Neuronal stem cell (in vitro differentiated cells): ENCODE data around the gene HELLS.
A peak's percentile ranks its signal among the peaks of the same experiment; 100 is the strongest.

Experiments used
- DNase-seq: peaks from one replicate; pipeline ENCODE4 v3.0.0-alpha.2; 2013; ENCODE audit warnings: low spot score
- H2AFZ ChIP-seq: one replicate; pipeline ENCODE4 v1.6.1; 2013; ENCODE audit warnings: mild to moderate bottlenecking, low read length, inconsistent platforms
- H2AK5ac ChIP-seq: 2 replicates; pipeline ENCODE4 v1.6.1; 2013; ENCODE audit warnings: low read depth, mild to moderate bottlenecking, inconsistent platforms, low read length, moderate library complexity, mixed read lengths
- H2BK120ac ChIP-seq: 2 replicates; pipeline ENCODE4 v1.6.1; 2013; ENCODE audit warnings: low read depth, mild to moderate bottlenecking, inconsistent platforms, low read length, moderate library complexity, mixed read lengths
- H2BK12ac ChIP-seq: one replicate; pipeline ENCODE4 v1.6.1; 2013; ENCODE audit warnings: low read length, inconsistent platforms
- H2BK15ac ChIP-seq: 2 replicates; pipeline ENCODE4 v1.6.1; 2013; ENCODE audit warnings: mild to moderate bottlenecking, low read length, inconsistent platforms, mixed read lengths
- H2BK5ac ChIP-seq: one replicate; pipeline ENCODE4 v1.6.1; 2013; ENCODE audit warnings: inconsistent platforms, mild to moderate bottlenecking, low read length, moderate library complexity
- H3K14ac ChIP-seq: one replicate; pipeline ENCODE4 v1.6.1; 2013; ENCODE audit warnings: low read length, inconsistent platforms
- H3K18ac ChIP-seq: 2 replicates; pipeline ENCODE4 v1.6.1; 2013; ENCODE audit warnings: low read length, inconsistent platforms
- H3K23ac ChIP-seq: 2 replicates; pipeline ENCODE4 v1.6.1; 2013; ENCODE audit warnings: low read depth, mild to moderate bottlenecking, mixed read lengths, low read length, inconsistent platforms; ENCODE audit not compliant: poor library complexity
- H3K27ac ChIP-seq: replicated peaks from 3 replicates; pipeline ENCODE4 v1.5.1; 2013; ENCODE audit warnings: low read length, inconsistent platforms
- H3K27me3 ChIP-seq, 3 experiments: 2 replicates each; pipeline ENCODE4 v1.6.1; 2013; ENCODE audit warnings: low read length in 3 of 3, mild to moderate bottlenecking in 2 of 3, inconsistent platforms in 1 of 3, low read depth in 1 of 3, mixed read lengths in 1 of 3, moderate library complexity in 1 of 3; ENCODE audit not compliant: control insufficient read depth in 3 of 3, insufficient read depth in 3 of 3
- H3K36me3 ChIP-seq, 2 donors: replicated peaks in 1 of 2; 2 replicates each; pipeline ENCODE4 v1.6.1; 2013; ENCODE audit warnings: low read length in 2 of 2; ENCODE audit not compliant: control insufficient read depth in 2 of 2, insufficient read depth in 2 of 2
- H3K4ac ChIP-seq: 2 replicates; pipeline ENCODE4 v1.6.1; 2013; ENCODE audit warnings: inconsistent platforms, mild to moderate bottlenecking, low read length, moderate library complexity
- H3K4me1 ChIP-seq, 2 donors: 1 replicate in 1 of 2; 2 replicates in 1 of 2; pipeline ENCODE4 v1.6.1; 2013; ENCODE audit warnings: low read length in 2 of 2, low read depth in 1 of 2; ENCODE audit not compliant: control insufficient read depth in 2 of 2, insufficient read depth in 1 of 2
- H3K4me2 ChIP-seq: one replicate; pipeline ENCODE4 v1.6.1; 2013; ENCODE audit warnings: mild to moderate bottlenecking, low read length, inconsistent platforms; ENCODE audit not compliant: insufficient read depth, poor library complexity, severe bottlenecking
- H3K4me3 ChIP-seq, 2 donors: 2 replicates each; pipeline ENCODE4 v1.5.1; 2013; ENCODE audit warnings: low read length in 2 of 2, mild to moderate bottlenecking in 2 of 2, inconsistent platforms in 1 of 2, moderate library complexity in 1 of 2
- H3K79me1 ChIP-seq: one replicate; pipeline ENCODE4 v1.6.1; 2013; ENCODE audit warnings: low read depth, mild to moderate bottlenecking, inconsistent platforms, low read length, moderate library complexity
- H3K9ac ChIP-seq: one replicate; pipeline ENCODE4 v1.6.1; 2013; ENCODE audit warnings: mild to moderate bottlenecking, low read depth, low read length, inconsistent platforms; ENCODE audit not compliant: poor library complexity
- H3K9me3 ChIP-seq, 2 donors: replicated peaks in 1 of 2; 2 replicates each; pipeline versions ENCODE3 to v1.6.1; 2013; ENCODE audit warnings: low read length in 2 of 2, mild to moderate bottlenecking in 2 of 2, inconsistent platforms in 1 of 2, low read depth in 1 of 2, mixed read lengths in 1 of 2, moderate library complexity in 1 of 2; ENCODE audit not compliant: control insufficient read depth in 2 of 2, insufficient read depth in 1 of 2
- H4K8ac ChIP-seq: one replicate; pipeline ENCODE4 v1.6.1; 2013; ENCODE audit warnings: low read depth, mild to moderate bottlenecking, inconsistent platforms, low read length, moderate library complexity
- H4K91ac ChIP-seq: one replicate; pipeline ENCODE4 v1.6.1; 2013; ENCODE audit warnings: low read length, low read depth, mild to moderate bottlenecking, inconsistent platforms; ENCODE audit not compliant: poor library complexity
- WGBS, 2 donors: extraction: QIAGEN DNeasy Blood & Tissue Kit; methylation state at CpG; one replicate each; pipeline ENCODE4 v1.1.7; 2013; ENCODE audit warnings: missing lambda C conversion rate in 2 of 2, mixed read lengths in 1 of 2; ENCODE audit not compliant: insufficient read length in 2 of 2, insufficient replicate concordance in 1 of 2; ENCODE audit errors: extremely low coverage in 2 of 2; 5-methylcytosine and 5-hydroxymethylcytosine counted together

The HELLS gene

GRCh38 chr10:94639902-94640301, 94.3 kb downstream of the HELLS start:
- no CpG with 5 or more reads among the region's 8 CpGs for WGBS, 2 donors

GRCh38 chr10:94640562-94640961, 95.0 kb downstream of the HELLS start:
- H3K18ac ChIP-seq: no peak overlapping the region
- H3K27me3 ChIP-seq: peaks cover 0 to 2% (median 0%) of the 10 kb centered on the region in 3 experiments
- H3K4ac ChIP-seq: no peak overlapping the region
- H3K9me3 ChIP-seq: peaks cover 0 to 1% of the 10 kb centered on the region in 2 donors
- H3K4me3 ChIP-seq: no peak overlapping the region
- no peak overlapping the region for H3K23ac ChIP-seq
- no peak overlapping the region for H2AK5ac ChIP-seq
- H2BK120ac ChIP-seq: no peak overlapping the region
- H4K91ac ChIP-seq: no peak overlapping the region
- no peak for DNase-seq
- no peak overlapping the region for H2BK12ac ChIP-seq
- no peak overlapping the region for H3K27ac ChIP-seq
- H3K9ac ChIP-seq: no peak overlapping the region
- no peak overlapping the region for H2BK5ac ChIP-seq
- no peak overlapping the region for H3K14ac ChIP-seq
- H3K36me3 ChIP-seq: no peaks in the 10 kb centered on the region
- no peak overlapping the region for H3K4me2 ChIP-seq
- no peak overlapping the region for H2AFZ ChIP-seq
- H3K4me1 ChIP-seq: no peaks in the 10 kb centered on the region
- peak overlapping the region; percentile 48 for H4K8ac ChIP-seq
- H3K79me1 ChIP-seq: no peaks in the 10 kb centered on the region
- no CpG with 5 or more reads among the region's 3 CpGs for WGBS, 2 donors
- no peak overlapping the region for H2BK15ac ChIP-seq

More at GRCh38 chr10:94639902-94640301, 94.3 kb downstream of the HELLS start:
- Histone ChIP-seq H3K18ac (no peak overlapping the region), H3K23ac (no peak overlapping the region), H2AK5ac (no peak overlapping the region), H2BK12ac (no peak overlapping the region), H4K91ac (no peak overlapping the region), H3K79me1 (no peaks in the 10 kb centered on the region), H2BK120ac (no peak overlapping the region), H3K9ac (no peak overlapping the region), H3K4me1 (no peaks in the 10 kb centered on the region), H3K4me3 (no peak overlapping the region), H4K8ac (no peak overlapping the region), H2BK5ac (no peak overlapping the region), H3K27me3 (peaks cover 0 to 2% (median 0%) of the 10 kb centered on the region in 3 experiments), H3K9me3 (peaks cover 0 to 1% of the 10 kb centered on the region in 2 donors), H3K14ac (peak overlapping the region; percentile 71), H3K4me2 (no peak overlapping the region), H3K36me3 (no peaks in the 10 kb centered on the region), H2BK15ac (no peak overlapping the region), H3K27ac (no peak overlapping the region), H3K4ac (no peak overlapping the region), H2AFZ (no peak overlapping the region)
- DNase-seq: no peak

GRCh38 chr10:94641480-94641879, 95.9 kb downstream of the HELLS start:
- no peak for DNase-seq
- H3K18ac ChIP-seq: no peak overlapping the region
- WGBS, 2 donors: no CpG with 5 or more reads among the region's 4 CpGs

GRCh38 chr10:94644352-94644751, 98.8 kb downstream of the HELLS start:
- H4K8ac ChIP-seq: no peak overlapping the region
- no peak overlapping the region for H2BK12ac ChIP-seq
- peaks cover 0 to 1% of the 10 kb centered on the region in 2 donors for H3K9me3 ChIP-seq
- H2BK5ac ChIP-seq: no peak overlapping the region
- H2BK15ac ChIP-seq: no peak overlapping the region
- H3K36me3 ChIP-seq: no peaks in the 10 kb centered on the region
- H3K14ac ChIP-seq: no peak overlapping the region
- no peak overlapping the region for H3K23ac ChIP-seq
- WGBS, 2 donors: no CpG with 5 or more reads among the region's 1 CpG
- no peaks in the 10 kb centered on the region for H3K4me1 ChIP-seq
- no peak for DNase-seq
- H2AK5ac ChIP-seq: no peak overlapping the region
- no peak overlapping the region for H3K9ac ChIP-seq
- peaks cover 0 to 2% (median 0%) of the 10 kb centered on the region in 3 experiments for H3K27me3 ChIP-seq
- no peak overlapping the region for H3K4me3 ChIP-seq
- H4K91ac ChIP-seq: no peak overlapping the region
- H2BK120ac ChIP-seq: no peak overlapping the region
- H3K79me1 ChIP-seq: no peaks in the 10 kb centered on the region
- no peak overlapping the region for H3K4ac ChIP-seq
- no peak overlapping the region for H2AFZ ChIP-seq
- H3K18ac ChIP-seq: no peak overlapping the region
- no peak overlapping the region for H3K27ac ChIP-seq
- no peak overlapping the region for H3K4me2 ChIP-seq

More at GRCh38 chr10:94641480-94641879, 95.9 kb downstream of the HELLS start:
- no peak overlapping the region for H2BK15ac ChIP-seq
- H2BK120ac ChIP-seq: no peak overlapping the region
- no peaks in the 10 kb centered on the region for H3K4me1 ChIP-seq
- H3K9me3 ChIP-seq: peaks cover 0 to 1% of the 10 kb centered on the region in 2 donors
- no peak overlapping the region for H2BK12ac ChIP-seq
- no peak overlapping the region for H3K4me2 ChIP-seq
- no peak overlapping the region for H3K4ac ChIP-seq
- peaks cover 0 to 2% (median 0%) of the 10 kb centered on the region in 3 experiments for H3K27me3 ChIP-seq
- no peak overlapping the region for H4K8ac ChIP-seq
- H3K23ac ChIP-seq: no peak overlapping the region
- no peak overlapping the region for H2AFZ ChIP-seq
- no peaks in the 10 kb centered on the region for H3K36me3 ChIP-seq
- H3K4me3 ChIP-seq: no peak overlapping the region
- H2BK5ac ChIP-seq: no peak overlapping the region
- no peak overlapping the region for H3K14ac ChIP-seq
- H4K91ac ChIP-seq: no peak overlapping the region
- H3K27ac ChIP-seq: no peak overlapping the region
- no peak overlapping the region for H2AK5ac ChIP-seq
- H3K9ac ChIP-seq: no peak overlapping the region
- no peaks in the 10 kb centered on the region for H3K79me1 ChIP-seq
